Measurements from ENCODE around the gene WNK4.

WNK4 gene

DNA sequence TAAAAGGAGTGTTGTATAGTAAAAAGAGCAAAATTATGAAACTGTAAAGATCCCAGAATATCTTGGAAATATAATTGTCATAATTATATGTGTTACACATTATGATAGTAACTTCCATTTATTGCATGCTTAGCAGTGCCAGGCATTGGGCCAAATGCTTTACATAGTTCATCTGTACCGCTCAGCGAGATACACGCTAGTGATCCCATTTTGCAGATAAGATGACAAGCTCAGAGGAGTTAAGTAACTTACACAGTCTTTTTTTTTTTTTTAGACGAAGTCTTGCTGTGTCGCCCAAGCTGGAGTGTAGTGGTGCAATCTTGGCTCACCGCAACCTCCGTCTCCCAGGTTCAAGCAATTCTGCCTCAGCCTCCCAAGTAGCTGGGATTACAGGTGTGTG, 28.8 kb upstream of the WNK4 start:
- no peak for ATAC-seq

DNA sequence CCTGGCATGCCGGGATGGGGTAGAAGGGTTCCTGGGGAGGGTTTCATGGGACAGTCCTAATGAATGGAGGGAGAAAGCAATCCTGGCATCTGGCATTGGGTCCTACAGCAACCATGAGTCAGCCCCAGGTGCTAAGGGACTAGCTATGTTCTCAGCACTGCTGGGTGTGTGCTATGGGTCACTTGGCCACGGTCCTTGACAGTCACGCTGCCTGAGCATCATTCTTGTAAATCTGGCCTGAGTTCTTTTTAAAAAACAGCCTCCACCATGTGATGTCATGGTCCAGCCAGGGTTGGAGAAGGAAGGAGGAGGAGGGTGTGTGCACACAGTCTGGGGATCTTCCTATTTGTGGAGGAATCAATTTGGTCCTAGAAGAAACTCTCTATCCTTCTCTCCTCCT, 25.6 kb upstream of the WNK4 start:
- peak; percentile 32; the same call in 2 of the 3 replicates for ATAC-seq
- TF ChIP-seq ZNF8 (CRISPR knock-in tag; IDR thresholded peaks at IDR 0.05) (no peak), GLIS3 (CRISPR knock-in tag; IDR thresholded peaks at IDR 0.05) (no peak), SNAI2 (CRISPR knock-in tag; IDR thresholded peaks at IDR 0.05) (no peak), TCF4 (CRISPR knock-in tag; IDR thresholded peaks at IDR 0.05; ENCODE audit: borderline replicate concordance) (no peak), ZC3H10 (CRISPR knock-in tag; IDR thresholded peaks at IDR 0.05) (no peak), PPARA (CRISPR knock-in tag; IDR thresholded peaks at IDR 0.05; ENCODE audit: borderline replicate concordance) (no peak), CSDC2 (CRISPR knock-in tag; IDR thresholded peaks at IDR 0.05) (no peak), ARNTL (CRISPR knock-in tag; IDR thresholded peaks at IDR 0.05; ENCODE audit: borderline replicate concordance, low read depth) (no peak), OSR1 (CRISPR knock-in tag; IDR thresholded peaks at IDR 0.05) (no peak)
- TF ChIP-seq, protein P1, sequence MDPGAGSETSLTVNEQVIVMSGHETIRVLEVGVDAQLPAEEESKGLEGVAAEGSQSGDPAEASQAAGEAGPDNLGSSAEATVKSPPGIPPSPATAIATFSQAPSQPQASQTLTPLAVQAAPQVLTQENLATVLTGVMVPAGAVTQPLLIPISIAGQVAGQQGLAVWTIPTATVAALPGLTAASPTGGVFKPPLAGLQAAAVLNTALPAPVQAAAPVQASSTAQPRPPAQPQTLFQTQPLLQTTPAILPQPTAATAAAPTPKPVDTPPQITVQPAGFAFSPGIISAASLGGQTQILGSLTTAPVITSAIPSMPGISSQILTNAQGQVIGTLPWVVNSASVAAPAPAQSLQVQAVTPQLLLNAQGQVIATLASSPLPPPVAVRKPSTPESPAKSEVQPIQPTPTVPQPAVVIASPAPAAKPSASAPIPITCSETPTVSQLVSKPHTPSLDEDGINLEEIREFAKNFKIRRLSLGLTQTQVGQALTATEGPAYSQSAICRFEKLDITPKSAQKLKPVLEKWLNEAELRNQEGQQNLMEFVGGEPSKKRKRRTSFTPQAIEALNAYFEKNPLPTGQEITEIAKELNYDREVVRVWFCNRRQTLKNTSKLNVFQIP (CRISPR knock-in tag; IDR thresholded peaks at IDR 0.05; ENCODE audit: borderline replicate concordance, low read depth): no peak
- TF ChIP-seq, protein P2, sequence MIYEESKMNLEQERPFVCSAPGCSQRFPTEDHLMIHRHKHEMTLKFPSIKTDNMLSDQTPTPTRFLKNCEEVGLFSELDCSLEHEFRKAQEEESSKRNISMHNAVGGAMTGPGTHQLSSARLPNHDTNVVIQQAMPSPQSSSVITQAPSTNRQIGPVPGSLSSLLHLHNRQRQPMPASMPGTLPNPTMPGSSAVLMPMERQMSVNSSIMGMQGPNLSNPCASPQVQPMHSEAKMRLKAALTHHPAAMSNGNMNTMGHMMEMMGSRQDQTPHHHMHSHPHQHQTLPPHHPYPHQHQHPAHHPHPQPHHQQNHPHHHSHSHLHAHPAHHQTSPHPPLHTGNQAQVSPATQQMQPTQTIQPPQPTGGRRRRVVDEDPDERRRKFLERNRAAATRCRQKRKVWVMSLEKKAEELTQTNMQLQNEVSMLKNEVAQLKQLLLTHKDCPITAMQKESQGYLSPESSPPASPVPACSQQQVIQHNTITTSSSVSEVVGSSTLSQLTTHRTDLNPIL (CRISPR knock-in tag; IDR thresholded peaks at IDR 0.05; ENCODE audit: low read depth): no peak

More for the DNA sequence above, 28.8 kb upstream of the WNK4 start:
- no peak for TF ChIP-seq TSHZ2 (CRISPR knock-in tag; IDR thresholded peaks at IDR 0.05)
- TF ChIP-seq TOX (CRISPR knock-in tag; IDR thresholded peaks at IDR 0.05; ENCODE audit: borderline replicate concordance): no peak
- no peak for TF ChIP-seq GLIS3 (CRISPR knock-in tag; IDR thresholded peaks at IDR 0.05)
- TF ChIP-seq PATZ1 (CRISPR knock-in tag; IDR thresholded peaks at IDR 0.05; ENCODE audit: borderline replicate concordance): no peak
- TF ChIP-seq ZFP3 (CRISPR knock-in tag; IDR thresholded peaks at IDR 0.05): no peak

DNA sequence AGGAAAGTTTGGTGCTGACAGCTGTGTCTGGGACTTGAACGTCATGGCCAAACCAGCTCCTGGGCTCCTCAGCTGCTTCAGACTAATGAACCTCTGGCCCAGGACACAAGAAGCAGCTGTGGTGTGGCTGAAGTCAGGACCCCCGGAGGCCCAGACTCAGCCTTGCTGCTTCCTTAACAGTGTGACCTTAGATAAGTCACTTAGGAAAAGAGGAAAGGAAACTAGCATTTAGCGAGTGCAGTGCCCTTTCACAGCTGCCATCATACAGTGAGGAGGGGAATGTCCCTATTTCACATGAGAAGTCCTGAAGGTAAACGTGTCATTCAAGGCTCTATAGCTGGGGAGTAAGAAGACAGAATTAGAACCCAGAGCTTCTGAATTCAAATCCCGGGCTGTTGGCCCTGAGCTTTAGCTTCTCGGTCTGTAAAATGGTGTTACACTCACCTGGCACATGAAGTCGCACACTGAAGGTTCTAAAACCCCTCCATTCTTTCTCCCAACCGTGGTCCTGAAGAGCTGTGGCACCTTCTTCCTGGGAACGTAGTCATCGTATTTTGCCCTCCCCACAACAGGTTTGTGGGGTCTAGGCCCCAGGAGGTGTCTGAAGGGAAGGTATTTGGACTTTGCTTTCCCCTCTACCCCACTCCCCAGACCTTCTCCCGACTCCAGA, 20.3 kb upstream of the WNK4 start:
- ATAC-seq: no peak
- TF ChIP-seq PPARA (CRISPR knock-in tag; IDR thresholded peaks at IDR 0.05; ENCODE audit: borderline replicate concordance): no peak
- TF ChIP-seq CSDC2 (CRISPR knock-in tag; IDR thresholded peaks at IDR 0.05): no peak
- TF ChIP-seq OSR1 (CRISPR knock-in tag; IDR thresholded peaks at IDR 0.05): no peak
- no peak for TF ChIP-seq ZNF565 (CRISPR knock-in tag; conservative IDR thresholded peaks at IDR 0.05; ENCODE audit: low read depth)
- TF ChIP-seq RARB (CRISPR knock-in tag; IDR thresholded peaks at IDR 0.05): no peak
- no peak for TF ChIP-seq ZC3H10 (CRISPR knock-in tag; IDR thresholded peaks at IDR 0.05)
- no peak for TF ChIP-seq TSHZ2 (CRISPR knock-in tag; IDR thresholded peaks at IDR 0.05)
- no peak for TF ChIP-seq TCF4 (CRISPR knock-in tag; IDR thresholded peaks at IDR 0.05; ENCODE audit: borderline replicate concordance)
- no peak for TF ChIP-seq SNAI2 (CRISPR knock-in tag; IDR thresholded peaks at IDR 0.05)
- no peak for TF ChIP-seq ESRRG (CRISPR knock-in tag; IDR thresholded peaks at IDR 0.05)
- TF ChIP-seq PATZ1 (CRISPR knock-in tag; IDR thresholded peaks at IDR 0.05; ENCODE audit: borderline replicate concordance): no peak
- TF ChIP-seq BACH2 (CRISPR knock-in tag; IDR thresholded peaks at IDR 0.05; ENCODE audit: borderline replicate concordance): no peak
- TF ChIP-seq ISL1 (CRISPR knock-in tag; IDR thresholded peaks at IDR 0.05): no peak
- TF ChIP-seq, protein P2 (CRISPR knock-in tag; IDR thresholded peaks at IDR 0.05; ENCODE audit: low read depth): no peak
- TF ChIP-seq, protein P3, sequence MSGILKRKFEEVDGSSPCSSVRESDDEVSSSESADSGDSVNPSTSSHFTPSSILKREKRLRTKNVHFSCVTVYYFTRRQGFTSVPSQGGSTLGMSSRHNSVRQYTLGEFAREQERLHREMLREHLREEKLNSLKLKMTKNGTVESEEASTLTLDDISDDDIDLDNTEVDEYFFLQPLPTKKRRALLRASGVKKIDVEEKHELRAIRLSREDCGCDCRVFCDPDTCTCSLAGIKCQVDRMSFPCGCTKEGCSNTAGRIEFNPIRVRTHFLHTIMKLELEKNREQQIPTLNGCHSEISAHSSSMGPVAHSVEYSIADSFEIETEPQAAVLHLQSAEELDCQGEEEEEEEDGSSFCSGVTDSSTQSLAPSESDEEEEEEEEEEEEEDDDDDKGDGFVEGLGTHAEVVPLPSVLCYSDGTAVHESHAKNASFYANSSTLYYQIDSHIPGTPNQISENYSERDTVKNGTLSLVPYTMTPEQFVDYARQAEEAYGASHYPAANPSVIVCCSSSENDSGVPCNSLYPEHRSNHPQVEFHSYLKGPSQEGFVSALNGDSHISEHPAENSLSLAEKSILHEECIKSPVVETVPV (CRISPR knock-in tag; IDR thresholded peaks at IDR 0.05): no peak
- TF ChIP-seq ZFP3 (CRISPR knock-in tag; IDR thresholded peaks at IDR 0.05): no peak
